ENCODE measurements around the gene APBB2.

- TF ChIP-seq ZFP3 (CRISPR knock-in tag; IDR thresholded peaks at IDR 0.05): no peak
- no peak for TF ChIP-seq TOX (CRISPR knock-in tag; IDR thresholded peaks at IDR 0.05; ENCODE audit: borderline replicate concordance)
- TF ChIP-seq, protein P1, sequence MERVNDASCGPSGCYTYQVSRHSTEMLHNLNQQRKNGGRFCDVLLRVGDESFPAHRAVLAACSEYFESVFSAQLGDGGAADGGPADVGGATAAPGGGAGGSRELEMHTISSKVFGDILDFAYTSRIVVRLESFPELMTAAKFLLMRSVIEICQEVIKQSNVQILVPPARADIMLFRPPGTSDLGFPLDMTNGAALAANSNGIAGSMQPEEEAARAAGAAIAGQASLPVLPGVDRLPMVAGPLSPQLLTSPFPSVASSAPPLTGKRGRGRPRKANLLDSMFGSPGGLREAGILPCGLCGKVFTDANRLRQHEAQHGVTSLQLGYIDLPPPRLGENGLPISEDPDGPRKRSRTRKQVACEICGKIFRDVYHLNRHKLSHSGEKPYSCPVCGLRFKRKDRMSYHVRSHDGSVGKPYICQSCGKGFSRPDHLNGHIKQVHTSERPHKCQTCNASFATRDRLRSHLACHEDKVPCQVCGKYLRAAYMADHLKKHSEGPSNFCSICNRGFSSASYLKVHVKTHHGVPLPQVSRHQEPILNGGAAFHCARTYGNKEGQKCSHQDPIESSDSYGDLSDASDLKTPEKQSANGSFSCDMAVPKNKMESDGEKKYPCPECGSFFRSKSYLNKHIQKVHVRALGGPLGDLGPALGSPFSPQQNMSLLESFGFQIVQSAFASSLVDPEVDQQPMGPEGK (CRISPR knock-in tag; IDR thresholded peaks at IDR 0.05; ENCODE audit: borderline replicate concordance): no peak
- TF ChIP-seq ARNTL (CRISPR knock-in tag; IDR thresholded peaks at IDR 0.05; ENCODE audit: borderline replicate concordance, low read depth): no peak
- TF ChIP-seq, protein P2, sequence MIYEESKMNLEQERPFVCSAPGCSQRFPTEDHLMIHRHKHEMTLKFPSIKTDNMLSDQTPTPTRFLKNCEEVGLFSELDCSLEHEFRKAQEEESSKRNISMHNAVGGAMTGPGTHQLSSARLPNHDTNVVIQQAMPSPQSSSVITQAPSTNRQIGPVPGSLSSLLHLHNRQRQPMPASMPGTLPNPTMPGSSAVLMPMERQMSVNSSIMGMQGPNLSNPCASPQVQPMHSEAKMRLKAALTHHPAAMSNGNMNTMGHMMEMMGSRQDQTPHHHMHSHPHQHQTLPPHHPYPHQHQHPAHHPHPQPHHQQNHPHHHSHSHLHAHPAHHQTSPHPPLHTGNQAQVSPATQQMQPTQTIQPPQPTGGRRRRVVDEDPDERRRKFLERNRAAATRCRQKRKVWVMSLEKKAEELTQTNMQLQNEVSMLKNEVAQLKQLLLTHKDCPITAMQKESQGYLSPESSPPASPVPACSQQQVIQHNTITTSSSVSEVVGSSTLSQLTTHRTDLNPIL (CRISPR knock-in tag; IDR thresholded peaks at IDR 0.05; ENCODE audit: low read depth): no peak
- TF ChIP-seq SNAI2 (CRISPR knock-in tag; IDR thresholded peaks at IDR 0.05): no peak
- TF ChIP-seq GLIS3 (CRISPR knock-in tag; IDR thresholded peaks at IDR 0.05): no peak
- TF ChIP-seq ISL1 (CRISPR knock-in tag; IDR thresholded peaks at IDR 0.05): no peak
Measured at GRCh38 chr4:41181037-41181436, 33.3 kb downstream of the APBB2 start.

All from SK-N-SH treated with all-trans-retinoic acid at 6 μM for 48 hours (cell line).